HepG2 (cell line): ENCODE results near the gene AUH.

ENCODE experiments used
- NCOA1 ChIP-seq: sonication (generic); formaldehyde crosslinking; IDR thresholded peaks from 2 replicates; pipeline ENCODE4 v1.9.0; 2021; ENCODE audit warnings: missing genetic modification reagents
- RXRA ChIP-seq: sonication (generic); formaldehyde crosslinking; IDR thresholded peaks from 2 replicates; pipeline ENCODE4 v1.5.1; 2020; ENCODE audit warnings: missing genetic modification reagents
- U2AF1 ChIP-seq: fragments of 200-400 bp; formaldehyde crosslinking; optimal IDR thresholded peaks from 2 replicates; pipeline ENCODE3; 2017; ENCODE audit warnings: mild to moderate bottlenecking, low read depth, low read length
- ZFP36 ChIP-seq: fragments of 150-350 bp; IDR thresholded peaks from 2 replicates; pipeline ENCODE4 v1.6.1; 2018; ENCODE audit warnings: borderline replicate concordance, low read length, low read depth; ENCODE audit not compliant: partially characterized antibody
- ZFP91 ChIP-seq: sonication (generic); formaldehyde crosslinking; IDR thresholded peaks from 2 replicates; pipeline ENCODE4 v1.9.0; 2022; ENCODE audit warnings: missing genetic modification reagents, mild to moderate bottlenecking, borderline replicate concordance
- ZNF160 ChIP-seq: sonication (generic); formaldehyde crosslinking; IDR thresholded peaks from 2 replicates; pipeline ENCODE4 v1.8.0; 2022; ENCODE audit warnings: mild to moderate bottlenecking, inconsistent platforms, missing genetic modification reagents
- ZNF792 ChIP-seq: IDR thresholded peaks from 2 replicates; pipeline ENCODE4 v1.6.1; 2016
- TF ChIP-seq, protein P1 (sequence below): sonication (generic); formaldehyde crosslinking; IDR thresholded peaks from 2 replicates; pipeline ENCODE4 v1.5.0; 2020; ENCODE audit warnings: mild to moderate bottlenecking, missing genetic modification reagents, moderate library complexity
- TF ChIP-seq, protein P2 (sequence below): sonication (generic); formaldehyde crosslinking; IDR thresholded peaks from 2 replicates; pipeline ENCODE4 v1.4.0; 2020; ENCODE audit warnings: low read depth, mild to moderate bottlenecking, missing genetic modification reagents

- TF ChIP-seq ZNF792 (CRISPR knock-in tag) (no peak), U2AF1 (no peak), RXRA (CRISPR knock-in tag) (no peak), NCOA1 (CRISPR knock-in tag) (no peak), ZNF160 (CRISPR knock-in tag) (no peak), ZFP91 (no peak), ZFP36 (no peak)
- TF ChIP-seq, protein P1, sequence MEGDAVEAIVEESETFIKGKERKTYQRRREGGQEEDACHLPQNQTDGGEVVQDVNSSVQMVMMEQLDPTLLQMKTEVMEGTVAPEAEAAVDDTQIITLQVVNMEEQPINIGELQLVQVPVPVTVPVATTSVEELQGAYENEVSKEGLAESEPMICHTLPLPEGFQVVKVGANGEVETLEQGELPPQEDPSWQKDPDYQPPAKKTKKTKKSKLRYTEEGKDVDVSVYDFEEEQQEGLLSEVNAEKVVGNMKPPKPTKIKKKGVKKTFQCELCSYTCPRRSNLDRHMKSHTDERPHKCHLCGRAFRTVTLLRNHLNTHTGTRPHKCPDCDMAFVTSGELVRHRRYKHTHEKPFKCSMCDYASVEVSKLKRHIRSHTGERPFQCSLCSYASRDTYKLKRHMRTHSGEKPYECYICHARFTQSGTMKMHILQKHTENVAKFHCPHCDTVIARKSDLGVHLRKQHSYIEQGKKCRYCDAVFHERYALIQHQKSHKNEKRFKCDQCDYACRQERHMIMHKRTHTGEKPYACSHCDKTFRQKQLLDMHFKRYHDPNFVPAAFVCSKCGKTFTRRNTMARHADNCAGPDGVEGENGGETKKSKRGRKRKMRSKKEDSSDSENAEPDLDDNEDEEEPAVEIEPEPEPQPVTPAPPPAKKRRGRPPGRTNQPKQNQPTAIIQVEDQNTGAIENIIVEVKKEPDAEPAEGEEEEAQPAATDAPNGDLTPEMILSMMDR = no peak
- TF ChIP-seq, protein P2, sequence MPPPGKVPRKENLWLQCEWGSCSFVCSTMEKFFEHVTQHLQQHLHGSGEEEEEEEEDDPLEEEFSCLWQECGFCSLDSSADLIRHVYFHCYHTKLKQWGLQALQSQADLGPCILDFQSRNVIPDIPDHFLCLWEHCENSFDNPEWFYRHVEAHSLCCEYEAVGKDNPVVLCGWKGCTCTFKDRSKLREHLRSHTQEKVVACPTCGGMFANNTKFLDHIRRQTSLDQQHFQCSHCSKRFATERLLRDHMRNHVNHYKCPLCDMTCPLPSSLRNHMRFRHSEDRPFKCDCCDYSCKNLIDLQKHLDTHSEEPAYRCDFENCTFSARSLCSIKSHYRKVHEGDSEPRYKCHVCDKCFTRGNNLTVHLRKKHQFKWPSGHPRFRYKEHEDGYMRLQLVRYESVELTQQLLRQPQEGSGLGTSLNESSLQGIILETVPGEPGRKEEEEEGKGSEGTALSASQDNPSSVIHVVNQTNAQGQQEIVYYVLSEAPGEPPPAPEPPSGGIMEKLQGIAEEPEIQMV = no peak
Measured at GRCh38 chr9:91275655-91276054, 86.1 kb downstream of the AUH start.
